HEK293 (cell line): ENCODE results near the gene TPD52L1.
A peak's percentile ranks its signal among the peaks of the same experiment; 100 is the strongest.

Source experiments
- FEZF1 ChIP-seq: fragments of 450-650 bp; formaldehyde crosslinking; IDR thresholded peaks from 2 replicates; pipeline ENCODE4 v1.5.1; 2016; ENCODE audit warnings: missing biosample characterization, missing genetic modification characterization
- GLI2 ChIP-seq: fragments of 450-650 bp; formaldehyde crosslinking; IDR thresholded peaks from 2 replicates; pipeline ENCODE4; 2017; ENCODE audit warnings: missing biosample characterization, missing genetic modification characterization, low read depth, borderline replicate concordance
- KLF9 ChIP-seq: fragments of 450-650 bp; formaldehyde crosslinking; IDR thresholded peaks from 2 replicates; pipeline ENCODE4 v1.5.1; 2016; ENCODE audit warnings: missing biosample characterization, missing genetic modification characterization, low read depth
- OVOL3 ChIP-seq: fragments of 450-650 bp; formaldehyde crosslinking; IDR thresholded peaks from 2 replicates; pipeline ENCODE4 v1.5.1; 2016; ENCODE audit warnings: missing biosample characterization, missing genetic modification characterization
- SCRT1 ChIP-seq: fragments of 450-650 bp; formaldehyde crosslinking; IDR thresholded peaks from 2 replicates; pipeline ENCODE4 v1.5.1; 2016; ENCODE audit warnings: missing biosample characterization, missing genetic modification characterization, borderline replicate concordance
- SP2 ChIP-seq: fragments of 450-650 bp; formaldehyde crosslinking; IDR thresholded peaks from 2 replicates; pipeline ENCODE4 v1.5.1; 2016; ENCODE audit warnings: missing biosample characterization, missing genetic modification characterization
- SP7 ChIP-seq: fragments of 450-650 bp; formaldehyde crosslinking; IDR thresholded peaks from 2 replicates; pipeline ENCODE4 v1.5.1; 2016; ENCODE audit warnings: missing biosample characterization, missing genetic modification characterization
- ZBTB48 ChIP-seq: fragments of 450-650 bp; formaldehyde crosslinking; IDR thresholded peaks from 2 replicates; pipeline ENCODE4 v1.5.1; 2016; ENCODE audit warnings: missing biosample characterization, missing genetic modification characterization
- ZBTB8A ChIP-seq: fragments of 450-650 bp; formaldehyde crosslinking; IDR thresholded peaks from 2 replicates; pipeline ENCODE4 v1.5.1; 2016; ENCODE audit warnings: missing biosample characterization, missing genetic modification characterization
- ZFHX2 ChIP-seq: fragments of 450-650 bp; formaldehyde crosslinking; conservative IDR thresholded peaks from 2 replicates; pipeline ENCODE4 v1.5.1; 2016; ENCODE audit warnings: missing biosample characterization, missing genetic modification characterization
- ZFP41 ChIP-seq: fragments of 450-650 bp; formaldehyde crosslinking; IDR thresholded peaks from 2 replicates; pipeline ENCODE4 v1.5.1; 2016; ENCODE audit warnings: missing biosample characterization, missing genetic modification characterization, borderline replicate concordance
- ZNF138 ChIP-seq: fragments of 450-650 bp; formaldehyde crosslinking; IDR thresholded peaks from 2 replicates; pipeline ENCODE4 v1.5.1; 2016; ENCODE audit warnings: missing biosample characterization, missing genetic modification characterization, borderline replicate concordance
- ZNF155 ChIP-seq: fragments of 450-650 bp; formaldehyde crosslinking; IDR thresholded peaks from 2 replicates; pipeline ENCODE4 v1.5.1; 2016; ENCODE audit warnings: missing biosample characterization, missing genetic modification characterization
- ZNF157 ChIP-seq: fragments of 450-650 bp; formaldehyde crosslinking; IDR thresholded peaks from 2 replicates; pipeline ENCODE4 v1.5.1; 2016; ENCODE audit warnings: missing biosample characterization, missing genetic modification characterization
- ZNF169 ChIP-seq: fragments of 450-650 bp; formaldehyde crosslinking; IDR thresholded peaks from 2 replicates; pipeline ENCODE4 v1.5.1; 2016; ENCODE audit warnings: missing biosample characterization, missing genetic modification characterization
- ZNF202 ChIP-seq: fragments of 450-650 bp; formaldehyde crosslinking; IDR thresholded peaks from 2 replicates; pipeline ENCODE4 v1.5.1; 2016; ENCODE audit warnings: missing biosample characterization, missing genetic modification characterization, borderline replicate concordance
- ZNF23 ChIP-seq: fragments of 450-650 bp; formaldehyde crosslinking; IDR thresholded peaks from 2 replicates; pipeline ENCODE4 v1.5.1; 2016; ENCODE audit warnings: missing biosample characterization, missing genetic modification characterization, borderline replicate concordance
- ZNF280D ChIP-seq: fragments of 450-650 bp; formaldehyde crosslinking; IDR thresholded peaks from 2 replicates; pipeline ENCODE4 v1.5.1; 2016; ENCODE audit warnings: missing biosample characterization, missing genetic modification characterization
- ZNF514 ChIP-seq: fragments of 450-650 bp; formaldehyde crosslinking; IDR thresholded peaks from 2 replicates; pipeline ENCODE4 v1.5.1; 2016; ENCODE audit warnings: missing biosample characterization, missing genetic modification characterization
- ZNF521 ChIP-seq: fragments of 450-650 bp; formaldehyde crosslinking; IDR thresholded peaks from 2 replicates; pipeline ENCODE4 v1.5.1; 2017; ENCODE audit warnings: missing biosample characterization, mild to moderate bottlenecking, missing genetic modification characterization
- ZNF529 ChIP-seq: fragments of 450-650 bp; formaldehyde crosslinking; IDR thresholded peaks from 2 replicates; pipeline ENCODE4 v1.5.1; 2017; ENCODE audit warnings: missing genetic modification characterization, missing biosample characterization; ENCODE audit not compliant: insufficient replicate concordance
- ZNF530 ChIP-seq: fragments of 450-650 bp; formaldehyde crosslinking; IDR thresholded peaks from 2 replicates; pipeline ENCODE4 v1.5.1; 2016; ENCODE audit warnings: low read depth, missing biosample characterization, missing genetic modification characterization
- ZNF580 ChIP-seq: fragments of 450-650 bp; formaldehyde crosslinking; IDR thresholded peaks from 2 replicates; pipeline ENCODE4 v1.5.1; 2016; ENCODE audit warnings: missing biosample characterization, missing genetic modification characterization
- ZNF585B ChIP-seq: fragments of 450-650 bp; formaldehyde crosslinking; IDR thresholded peaks from 2 replicates; pipeline ENCODE4 v1.5.1; 2016; ENCODE audit warnings: missing biosample characterization, missing genetic modification characterization
- ZNF600 ChIP-seq: fragments of 450-650 bp; formaldehyde crosslinking; IDR thresholded peaks from 2 replicates; pipeline ENCODE4 v1.5.1; 2016; ENCODE audit warnings: missing biosample characterization, missing genetic modification characterization
- ZNF660 ChIP-seq: fragments of 450-650 bp; IDR thresholded peaks from 2 replicates; pipeline ENCODE4 v1.5.1; 2018; ENCODE audit warnings: missing biosample characterization, mild to moderate bottlenecking, missing genetic modification characterization
- ZNF704 ChIP-seq: fragments of 450-650 bp; formaldehyde crosslinking; IDR thresholded peaks from 2 replicates; pipeline ENCODE4 v1.5.1; 2016; ENCODE audit warnings: missing biosample characterization, missing genetic modification characterization
- ZNF707 ChIP-seq: fragments of 450-650 bp; formaldehyde crosslinking; IDR thresholded peaks from 2 replicates; pipeline ENCODE4 v1.5.1; 2016; ENCODE audit warnings: missing biosample characterization, missing genetic modification characterization
- ZNF768 ChIP-seq: fragments of 450-650 bp; formaldehyde crosslinking; IDR thresholded peaks from 2 replicates; pipeline ENCODE4 v1.5.1; 2018; ENCODE audit warnings: missing biosample characterization, mild to moderate bottlenecking, missing genetic modification characterization
- ZNF785 ChIP-seq: fragments of 450-650 bp; formaldehyde crosslinking; IDR thresholded peaks from 2 replicates; pipeline ENCODE4 v1.5.1; 2016; ENCODE audit warnings: missing biosample characterization, missing genetic modification characterization
- ZNF837 ChIP-seq: fragments of 450-650 bp; formaldehyde crosslinking; IDR thresholded peaks from 2 replicates; pipeline ENCODE4 v1.5.1; 2016; ENCODE audit warnings: missing biosample characterization, missing genetic modification characterization
- ZNF843 ChIP-seq: fragments of 450-650 bp; formaldehyde crosslinking; IDR thresholded peaks from 2 replicates; pipeline ENCODE4 v1.5.1; 2016; ENCODE audit warnings: missing biosample characterization, missing genetic modification characterization
- ZSCAN16 ChIP-seq: fragments of 450-650 bp; formaldehyde crosslinking; IDR thresholded peaks from 2 replicates; pipeline ENCODE4 v1.5.1; 2016; ENCODE audit warnings: missing biosample characterization, missing genetic modification characterization
- ZSCAN30 ChIP-seq: fragments of 450-650 bp; IDR thresholded peaks from 2 replicates; pipeline ENCODE4 v1.5.1; 2018; ENCODE audit warnings: missing biosample characterization, mild to moderate bottlenecking, missing genetic modification characterization, moderate library complexity
- TF ChIP-seq, protein P1 (sequence below): sonication (generic); formaldehyde crosslinking; IDR thresholded peaks from 2 replicates; pipeline ENCODE4 v1.8.1; 2022; ENCODE audit warnings: mild to moderate bottlenecking, moderate library complexity, missing genetic modification reagents

TPD52L1 gene

DNA sequence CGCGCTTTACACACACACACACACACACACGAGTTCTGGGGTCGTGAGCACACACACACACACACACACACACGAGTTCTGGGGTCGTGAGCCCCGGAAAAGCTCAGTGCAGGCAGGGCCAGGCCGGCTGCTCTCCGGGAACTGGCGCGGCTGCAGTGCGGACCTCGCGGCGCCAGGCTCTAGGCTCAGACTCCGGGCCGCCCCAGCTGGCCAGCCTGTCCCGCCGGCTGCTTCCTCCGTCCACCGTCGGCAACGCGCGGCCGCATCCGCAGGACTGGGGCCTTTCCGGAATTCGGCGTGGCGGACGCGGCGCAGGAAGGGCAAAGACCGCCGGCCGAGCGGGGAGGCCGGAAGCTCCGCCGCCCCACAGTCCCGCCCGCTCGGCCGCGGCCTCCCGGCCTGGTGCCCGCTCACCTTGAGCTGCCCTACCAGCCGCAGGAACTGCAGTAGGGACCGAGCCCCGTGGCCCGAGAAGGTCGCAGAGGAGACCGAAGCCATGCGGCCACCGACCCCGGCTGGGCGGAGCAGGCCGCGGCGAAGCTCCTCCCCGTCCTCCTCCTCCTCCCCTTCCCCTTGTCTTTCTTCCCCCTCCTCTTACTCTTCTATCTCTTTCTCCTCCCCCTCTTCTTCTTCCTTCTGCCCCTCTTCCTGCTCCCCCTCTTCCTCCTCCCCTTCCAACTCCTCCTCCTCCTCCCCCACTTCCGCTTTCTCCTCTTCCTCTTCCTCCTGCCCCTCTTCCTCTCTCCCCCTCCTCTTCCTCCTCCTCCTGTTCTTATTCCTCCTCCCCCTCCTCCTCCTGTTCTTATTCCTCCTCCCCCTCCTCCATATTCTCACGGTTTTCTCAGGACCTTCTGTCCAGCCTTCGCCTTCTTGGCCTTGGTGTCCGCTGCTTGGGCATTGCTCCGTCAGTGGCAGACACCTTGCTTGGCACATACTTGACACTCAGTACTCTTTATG lies 148.1 kb downstream of the TPD52L1 start, which contains the start of gene HDDC2 (continued):
- TF ChIP-seq ZNF704 (tag by site-specific recombination): no peak
- TF ChIP-seq ZNF169 (tag by site-specific recombination): no peak
- TF ChIP-seq ZNF155: no peak; the same call in 1 of the 2 replicates
- TF ChIP-seq OVOL3 (tag by site-specific recombination): no peak; the same call in 1 of the 2 replicates
- TF ChIP-seq ZSCAN30 (tag by site-specific recombination): peak; percentile 97
- TF ChIP-seq ZNF280D: 0 out of 2 replicates have a peak, but pooled peaks have one; percentile 23
- peak; percentile 69 for TF ChIP-seq SP7
- TF ChIP-seq ZNF157 (tag by site-specific recombination): no peak; the same call in 1 of the 2 replicates
- no peak for TF ChIP-seq ZNF707 (tag by site-specific recombination)
- no peak for TF ChIP-seq ZNF837 (tag by site-specific recombination)
- peak; percentile 45; the same call in 1 of the 2 replicates for TF ChIP-seq ZNF843 (tag by site-specific recombination)
- TF ChIP-seq ZNF521 (tag by site-specific recombination): no peak
- TF ChIP-seq SP2 (tag by site-specific recombination): peak; percentile 68; the same call in 1 of the 2 replicates
- TF ChIP-seq ZNF585B: no peak; the same call in 1 of the 2 replicates
- no peak for TF ChIP-seq ZNF138 (tag by site-specific recombination)
- no peak for TF ChIP-seq ZNF768 (tag by site-specific recombination)
- TF ChIP-seq ZNF785 (tag by site-specific recombination): 0 out of 2 replicates have a peak, but pooled peaks have one; percentile 30
- TF ChIP-seq ZBTB48 (tag by site-specific recombination): 0 out of 2 replicates have a peak, but pooled peaks have one; percentile 14
- no peak for TF ChIP-seq SCRT1 (tag by site-specific recombination)
- TF ChIP-seq ZNF514 (tag by site-specific recombination): no peak
- TF ChIP-seq ZFP41: no peak
- no peak for TF ChIP-seq GLI2 (tag by site-specific recombination)
- peak; percentile 94 for TF ChIP-seq ZFHX2 (tag by site-specific recombination)
- no peak for TF ChIP-seq ZNF530 (tag by site-specific recombination)
- TF ChIP-seq FEZF1 (tag by site-specific recombination): no peak
- peak; percentile 61 for TF ChIP-seq ZBTB8A (tag by site-specific recombination)
- 0 out of 2 replicates have a peak, but pooled peaks have one; percentile 10 for TF ChIP-seq ZSCAN16 (tag by site-specific recombination)
- TF ChIP-seq ZNF202: peak; percentile 97
- peak; percentile 53; the same call in 1 of the 2 replicates for TF ChIP-seq ZNF600 (tag by site-specific recombination)
- peak; percentile 78 for TF ChIP-seq ZNF660
- TF ChIP-seq ZNF23 (tag by site-specific recombination): no peak
- peak; percentile 39; the same call in 1 of the 2 replicates for TF ChIP-seq KLF9 (tag by site-specific recombination)
- no peak for TF ChIP-seq ZNF580
- no peak for TF ChIP-seq ZNF529 (tag by site-specific recombination)
- TF ChIP-seq, protein P1, sequence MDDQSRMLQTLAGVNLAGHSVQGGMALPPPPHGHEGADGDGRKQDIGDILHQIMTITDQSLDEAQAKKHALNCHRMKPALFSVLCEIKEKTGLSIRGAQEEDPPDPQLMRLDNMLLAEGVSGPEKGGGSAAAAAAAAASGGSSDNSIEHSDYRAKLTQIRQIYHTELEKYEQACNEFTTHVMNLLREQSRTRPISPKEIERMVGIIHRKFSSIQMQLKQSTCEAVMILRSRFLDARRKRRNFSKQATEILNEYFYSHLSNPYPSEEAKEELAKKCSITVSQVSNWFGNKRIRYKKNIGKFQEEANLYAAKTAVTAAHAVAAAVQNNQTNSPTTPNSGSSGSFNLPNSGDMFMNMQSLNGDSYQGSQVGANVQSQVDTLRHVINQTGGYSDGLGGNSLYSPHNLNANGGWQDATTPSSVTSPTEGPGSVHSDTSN (CRISPR knock-in tag): peak; percentile 81; the same call in 1 of the 2 replicates
